Kidney epithelial cell (primary cell): Measurements from ENCODE around the gene CHST2. TPM values are rescaled to one million over a fixed set of nuclear protein-coding genes. Genes with fewer than 3 reads are reported as not detected.

Experiments
- DNase-seq: peaks from one replicate; pipeline ENCODE4 v3.0.0-alpha.2; 2010; ENCODE audit warnings: low read depth
- H3K27me3 ChIP-seq: 2 replicates; pipeline ENCODE4 v1.6.0; 2011; ENCODE audit warnings: low read length; ENCODE audit not compliant: control insufficient read depth, insufficient read depth
- H3K36me3 ChIP-seq: 2 replicates; pipeline ENCODE4 v1.5.1; 2011; ENCODE audit warnings: low read length; ENCODE audit not compliant: control insufficient read depth, insufficient read depth
- H3K4me3 ChIP-seq: 2 replicates; pipeline ENCODE4 v1.5.1; 2011; ENCODE audit warnings: low read depth, mild to moderate bottlenecking, control low read depth, low read length
- total RNA-seq: library from RNA; depleted of rRNA; stranded (reverse); fragments of >200 nt; gene quantifications from 2 replicates; pipeline ENCODE4 v1.2.3, GENCODE V29; 2015
- TF ChIP-seq, protein P1 (sequence below): IDR thresholded peaks from 2 replicates; pipeline ENCODE4 v1.5.1; 2011; ENCODE audit warnings: mild to moderate bottlenecking, moderate library complexity, low read length, control low read depth, inconsistent platforms; ENCODE audit not compliant: insufficient read depth, poor library complexity, severe bottlenecking

The CHST2 gene
- total RNA-seq, 1 donor from 2014 or later, result 14.5 TPM

DNA sequence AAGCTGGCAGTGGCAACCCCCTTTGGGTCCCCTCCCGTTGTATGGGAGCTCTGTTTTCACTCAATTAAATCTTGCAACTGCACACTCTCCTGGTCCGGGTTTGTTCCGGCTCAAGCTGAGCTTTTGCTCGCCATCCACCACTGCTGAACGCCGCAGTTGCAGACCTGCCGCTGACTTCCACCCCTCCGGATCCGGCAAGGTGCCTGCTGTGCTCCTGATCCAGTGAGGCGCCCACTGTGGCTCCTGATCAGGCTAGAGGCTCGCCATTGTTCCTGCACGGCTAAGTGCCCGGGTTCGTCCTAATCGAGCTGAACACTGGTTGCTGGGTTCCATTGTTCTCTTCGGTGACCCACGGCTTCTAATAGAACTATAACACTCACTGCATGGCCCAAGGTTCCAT lies 22.8 kb downstream of the CHST2 start:
- Histone ChIP-seq H3K27me3 (no peaks in the 10 kb centered on the region), H3K4me3 (no peak overlapping the region), H3K36me3 (no peaks in the 10 kb centered on the region)
- DNase-seq, result no peak
- TF ChIP-seq, protein P1, sequence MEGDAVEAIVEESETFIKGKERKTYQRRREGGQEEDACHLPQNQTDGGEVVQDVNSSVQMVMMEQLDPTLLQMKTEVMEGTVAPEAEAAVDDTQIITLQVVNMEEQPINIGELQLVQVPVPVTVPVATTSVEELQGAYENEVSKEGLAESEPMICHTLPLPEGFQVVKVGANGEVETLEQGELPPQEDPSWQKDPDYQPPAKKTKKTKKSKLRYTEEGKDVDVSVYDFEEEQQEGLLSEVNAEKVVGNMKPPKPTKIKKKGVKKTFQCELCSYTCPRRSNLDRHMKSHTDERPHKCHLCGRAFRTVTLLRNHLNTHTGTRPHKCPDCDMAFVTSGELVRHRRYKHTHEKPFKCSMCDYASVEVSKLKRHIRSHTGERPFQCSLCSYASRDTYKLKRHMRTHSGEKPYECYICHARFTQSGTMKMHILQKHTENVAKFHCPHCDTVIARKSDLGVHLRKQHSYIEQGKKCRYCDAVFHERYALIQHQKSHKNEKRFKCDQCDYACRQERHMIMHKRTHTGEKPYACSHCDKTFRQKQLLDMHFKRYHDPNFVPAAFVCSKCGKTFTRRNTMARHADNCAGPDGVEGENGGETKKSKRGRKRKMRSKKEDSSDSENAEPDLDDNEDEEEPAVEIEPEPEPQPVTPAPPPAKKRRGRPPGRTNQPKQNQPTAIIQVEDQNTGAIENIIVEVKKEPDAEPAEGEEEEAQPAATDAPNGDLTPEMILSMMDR, result no peak

DNA sequence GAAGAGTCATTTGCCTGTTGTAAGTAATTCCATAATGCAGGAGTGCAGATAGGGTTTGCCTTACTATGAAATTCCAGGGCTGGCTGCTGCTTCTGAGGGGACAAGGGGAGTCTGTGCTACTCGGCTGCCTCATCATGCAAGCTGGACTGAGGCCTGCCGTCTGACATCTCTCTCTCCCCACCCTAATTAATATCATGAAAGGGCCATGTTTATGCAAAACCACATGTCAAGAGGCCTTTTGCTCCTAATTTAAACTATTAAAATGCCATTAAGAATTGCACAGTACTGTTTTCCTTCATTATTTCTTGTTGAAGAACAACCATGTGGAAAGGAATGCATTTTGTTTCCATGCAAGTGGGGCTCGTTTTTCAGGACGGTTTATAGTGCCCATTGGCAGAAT lies 26.3 kb downstream of the CHST2 start:
- TF ChIP-seq, protein P1, result no peak
- no peaks in the 10 kb centered on the region for H3K27me3 ChIP-seq
- no peak for DNase-seq
- no peaks in the 10 kb centered on the region for H3K36me3 ChIP-seq
- no peak overlapping the region for H3K4me3 ChIP-seq

DNA sequence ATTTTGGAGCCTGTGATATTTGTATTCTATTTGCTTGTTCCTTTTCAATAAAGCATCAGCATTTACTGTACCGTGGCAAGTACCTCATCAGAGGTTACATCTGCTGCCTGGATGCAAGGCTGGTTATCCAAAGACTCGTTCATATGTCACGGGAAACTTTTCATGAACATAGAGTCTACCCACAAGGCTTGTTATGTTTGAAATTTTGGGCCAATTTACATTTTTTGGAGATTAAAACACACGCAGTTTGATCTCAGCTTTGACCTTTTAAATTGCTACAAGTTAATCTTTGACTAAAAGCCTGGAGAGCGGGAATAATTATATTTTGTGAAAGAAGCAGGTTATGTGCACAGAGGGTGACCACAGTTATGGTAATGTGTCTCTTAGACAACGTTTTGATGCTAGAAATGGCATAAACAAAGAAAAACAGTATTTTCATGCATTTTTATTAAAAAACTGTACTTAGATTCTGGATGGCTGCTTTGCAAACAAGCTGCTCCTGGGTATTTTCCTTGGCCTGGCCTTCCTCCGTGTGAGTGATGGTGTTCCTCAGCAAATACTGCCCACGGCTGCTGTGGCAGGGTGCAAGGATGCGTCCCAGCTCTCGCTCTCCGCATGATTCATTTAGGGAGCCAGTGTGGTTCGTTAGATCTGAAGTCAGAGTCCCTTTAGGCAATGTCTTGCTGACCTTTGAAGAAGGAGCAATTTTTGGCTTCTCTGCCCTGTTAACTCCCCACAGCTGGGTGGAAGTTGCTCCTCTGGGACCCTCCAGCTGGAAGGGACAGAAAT lies 27.1 kb downstream of the CHST2 start:
- TF ChIP-seq, protein P1, result no peak
- Histone ChIP-seq H3K4me3 (no peak overlapping the region), H3K27me3 (no peaks in the 10 kb centered on the region), H3K36me3 (no peaks in the 10 kb centered on the region)
- no peak for DNase-seq

DNA sequence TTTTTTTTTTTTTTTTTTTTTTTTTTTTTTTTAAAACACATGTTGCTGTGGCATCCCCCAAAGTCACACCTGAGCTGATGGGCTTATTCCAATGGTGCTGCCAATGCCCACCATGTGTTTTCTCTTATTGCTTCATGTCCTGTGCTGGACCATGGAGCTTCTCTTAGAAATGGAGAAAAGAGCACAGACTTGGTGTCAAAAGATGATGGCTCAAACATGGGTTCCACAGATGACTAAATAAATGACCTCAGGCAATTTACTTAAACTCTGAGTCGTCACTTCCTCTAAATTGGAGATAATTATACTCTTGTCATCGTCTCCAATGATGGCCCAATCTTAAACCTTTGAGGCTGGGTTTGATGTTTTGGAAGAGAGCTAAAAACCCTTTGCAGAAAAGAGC lies 28.1 kb downstream of the CHST2 start:
- no peak overlapping the region for H3K4me3 ChIP-seq
- H3K36me3 ChIP-seq, result no peaks in the 10 kb centered on the region
- TF ChIP-seq, protein P1, result no peak
- no peaks in the 10 kb centered on the region for H3K27me3 ChIP-seq
- no peak for DNase-seq

GRCh38 chr3:143150071-143150470 lies 30.5 kb downstream of the CHST2 start:
- TF ChIP-seq, protein P1, result no peak
- H3K4me3 ChIP-seq, result no peak overlapping the region
- H3K27me3 ChIP-seq, result no peaks in the 10 kb centered on the region
- H3K36me3 ChIP-seq, result no peaks in the 10 kb centered on the region
- no peak for DNase-seq
